IMR-90 (cell line): ENCODE data around the gene ELMO1. TPM values are rescaled to one million over a fixed set of nuclear protein-coding genes. Genes with fewer than 3 reads are reported as not detected.

ENCODE experiments used
- ATAC-seq: fragments of 200-7000 bp; cut with Tn5 transposase; 2 replicates; pipeline ENCODE4 v1.9.1; 2020; ENCODE audit warnings: low read depth, mild to moderate bottlenecking, moderate library complexity
- BruUV-seq: library from RNA; stranded (reverse); fragments of 400-500 nt; replicated peaks from 2 replicates; lab custom pipeline; 2021; lab: Mats Ljungman, UMichigan
- CTCF ChIA-PET: fragments of 300-600 bp; formaldehyde crosslinking; extraction: SDS; loops from one replicate; lab custom pipeline; 2021; ENCODE audit warnings: antibody characterized with exemption; lab: Yijun Ruan, JAX
- POLR2A ChIA-PET: fragments of 300-600 bp; sonication (Branson Sonifier 250); formaldehyde crosslinking; loops from one replicate; lab custom pipeline; 2022; ENCODE audit warnings: antibody characterized with exemption; ENCODE audit not compliant: unreplicated experiment; lab: Charles Lee
- DNase-seq: peaks from one replicate; pipeline ENCODE4 v3.0.0; 2013
- H2AFZ ChIP-seq: replicated peaks from 2 replicates; pipeline ENCODE3; 2013; ENCODE audit warnings: low read length, mild to moderate bottlenecking; ENCODE audit not compliant: poor library complexity
- H2AK5ac ChIP-seq: 2 replicates; pipeline ENCODE4 v1.6.1; 2013; ENCODE audit warnings: low read depth, low read length, inconsistent platforms
- H2AK9ac ChIP-seq: replicated peaks from 2 replicates; pipeline ENCODE3; 2013; ENCODE audit warnings: mild to moderate bottlenecking, low read depth, low read length, moderate library complexity; ENCODE audit not compliant: poor library complexity
- H2BK120ac ChIP-seq: 2 replicates; pipeline ENCODE4 v1.6.1; 2013; ENCODE audit warnings: low read depth, low read length, inconsistent platforms
- H2BK15ac ChIP-seq: 3 replicates; pipeline ENCODE4 v1.6.1; 2013; ENCODE audit warnings: low read depth, low read length, inconsistent platforms
- H2BK20ac ChIP-seq: 2 replicates; pipeline ENCODE4 v1.6.1; 2013; ENCODE audit warnings: low read depth, mild to moderate bottlenecking, inconsistent platforms, low read length, moderate library complexity
- H2BK5ac ChIP-seq: 2 replicates; pipeline ENCODE4 v1.6.1; 2013; ENCODE audit warnings: mild to moderate bottlenecking, low read depth, low read length, inconsistent platforms; ENCODE audit not compliant: poor library complexity, severe bottlenecking
- H3K14ac ChIP-seq: replicated peaks from 2 replicates; pipeline ENCODE4 v1.6.1; 2013; ENCODE audit warnings: low read depth, low read length, inconsistent platforms
- H3K18ac ChIP-seq: 2 replicates; pipeline ENCODE4 v1.6.1; 2013; ENCODE audit warnings: low read depth, low read length, control low read depth
- H3K23ac ChIP-seq: 2 replicates; pipeline ENCODE4 v1.6.1; 2013; ENCODE audit warnings: low read depth, low read length, inconsistent platforms
- H3K27ac ChIP-seq: 2 replicates; pipeline ENCODE4 v1.5.1; 2013; ENCODE audit warnings: mild to moderate bottlenecking, control low read depth, low read length; ENCODE audit not compliant: insufficient read depth
- H3K27me3 ChIP-seq: 2 replicates; pipeline ENCODE4 v1.6.1; 2013; ENCODE audit warnings: low read length; ENCODE audit not compliant: control insufficient read depth, insufficient read depth
- H3K36me3 ChIP-seq: 2 replicates; pipeline ENCODE4 v1.6.1; 2013; ENCODE audit warnings: low read length, mixed read lengths; ENCODE audit not compliant: control insufficient read depth, insufficient read depth
- H3K4ac ChIP-seq: 2 replicates; pipeline ENCODE4 v1.6.1; 2013; ENCODE audit warnings: low read depth, low read length, inconsistent platforms
- H3K4me1 ChIP-seq: 2 replicates; pipeline ENCODE4 v1.6.1; 2013; ENCODE audit warnings: low read length, mixed read lengths; ENCODE audit not compliant: control insufficient read depth, insufficient read depth
- H3K4me2 ChIP-seq: 2 replicates; pipeline ENCODE4 v1.6.1; 2013; ENCODE audit warnings: low read depth, mild to moderate bottlenecking, control low read depth, low read length, moderate library complexity
- H3K4me3 ChIP-seq: 2 replicates; pipeline ENCODE4 v1.5.1; 2013; ENCODE audit warnings: low read depth, mild to moderate bottlenecking, control low read depth, low read length, moderate library complexity; ENCODE audit not compliant: insufficient read depth
- H3K56ac ChIP-seq: 2 replicates; pipeline ENCODE4 v1.6.1; 2013; ENCODE audit warnings: low read length, inconsistent platforms; ENCODE audit not compliant: insufficient read depth; ENCODE audit errors: extremely low read depth
- H3K79me1 ChIP-seq, 2 experiments: 2 replicates each; pipeline ENCODE4 v1.6.1; 2013; ENCODE audit warnings: low read length in 2 of 2, inconsistent platforms in 1 of 2, low read depth in 1 of 2
- H3K9ac ChIP-seq: 2 replicates; pipeline ENCODE4 v1.6.1; 2013; ENCODE audit warnings: low read depth, low read length, control low read depth
- H3K9me1 ChIP-seq: 2 replicates; pipeline ENCODE4 v1.6.1; 2013; ENCODE audit warnings: low read length, inconsistent platforms; ENCODE audit not compliant: insufficient read depth
- H3K9me3 ChIP-seq: 2 replicates; pipeline ENCODE4 v1.6.1; 2013; ENCODE audit warnings: low read length; ENCODE audit not compliant: control insufficient read depth, insufficient read depth
- H4K20me1 ChIP-seq: 2 replicates; pipeline ENCODE4 v1.6.1; 2013; ENCODE audit warnings: low read length, inconsistent platforms; ENCODE audit not compliant: insufficient read depth
- H4K5ac ChIP-seq: 2 replicates; pipeline ENCODE4 v1.6.1; 2013; ENCODE audit warnings: mild to moderate bottlenecking, low read depth, low read length, control low read depth
- H4K8ac ChIP-seq, 2 experiments: 2 replicates each; pipeline ENCODE4 v1.6.1; 2013; ENCODE audit warnings: low read depth in 2 of 2, low read length in 2 of 2, control low read depth in 1 of 2, inconsistent platforms in 1 of 2
- H4K91ac ChIP-seq: 2 replicates; pipeline ENCODE4 v1.6.1; 2013; ENCODE audit warnings: low read depth, low read length, inconsistent platforms; ENCODE audit not compliant: insufficient read depth
- BHLHE40 ChIP-seq: fragments of 150-350 bp; IDR thresholded peaks from 2 replicates; pipeline ENCODE4 v1.6.1; 2016; ENCODE audit warnings: mild to moderate bottlenecking, low read depth, low read length
- CEBPB ChIP-seq: IDR thresholded peaks from 2 replicates; pipeline ENCODE4 v1.6.1; 2012; ENCODE audit warnings: low read depth, low read length, improper control_type of control experiment
- CHD1 ChIP-seq: IDR thresholded peaks from 2 replicates; pipeline ENCODE4 v1.6.1; 2012; ENCODE audit warnings: low read depth, low read length, improper control_type of control experiment
- ELK1 ChIP-seq: fragments of 150-350 bp; IDR thresholded peaks from 2 replicates; pipeline ENCODE4 v1.6.1; 2016; ENCODE audit warnings: low read depth, mild to moderate bottlenecking, low read length, moderate library complexity, borderline replicate concordance
- FOS ChIP-seq: fragments of 150-350 bp; IDR thresholded peaks from 2 replicates; pipeline ENCODE4 v1.6.1; 2016; ENCODE audit warnings: low read depth, low read length
- MAFK ChIP-seq: IDR thresholded peaks from 2 replicates; pipeline ENCODE4 v1.6.1; 2012; ENCODE audit warnings: low read depth, low read length, improper control_type of control experiment
- MAZ ChIP-seq: IDR thresholded peaks from 2 replicates; pipeline ENCODE4 v1.6.1; 2012; ENCODE audit warnings: low read depth, mild to moderate bottlenecking, low read length, improper control_type of control experiment, moderate library complexity, borderline replicate concordance
- MXI1 ChIP-seq: IDR thresholded peaks from 2 replicates; pipeline ENCODE4 v1.6.1; 2012; ENCODE audit warnings: low read depth, mild to moderate bottlenecking, low read length, moderate library complexity, borderline replicate concordance
- NFE2L2 ChIP-seq: fragments of 150-350 bp; IDR thresholded peaks from 2 replicates; pipeline ENCODE4 v1.6.1; 2016; ENCODE audit warnings: low read depth, mild to moderate bottlenecking, low read length
- POLR2A ChIP-seq: IDR thresholded peaks from 2 replicates; pipeline ENCODE4 v1.6.1; 2012; ENCODE audit warnings: mild to moderate bottlenecking, low read depth, low read length
- RAD21 ChIP-seq: IDR thresholded peaks from 2 replicates; pipeline ENCODE4 v1.6.1; 2012; ENCODE audit warnings: low read length, improper control_type of control experiment
- RCOR1 ChIP-seq: IDR thresholded peaks from 2 replicates; pipeline ENCODE4 v1.6.1; 2012; ENCODE audit warnings: mild to moderate bottlenecking, low read length, improper control_type of control experiment; ENCODE audit not compliant: insufficient replicate concordance
- RFX5 ChIP-seq: IDR thresholded peaks from 2 replicates; pipeline ENCODE4 v1.8.0; 2012; ENCODE audit warnings: low read depth, mild to moderate bottlenecking, low read length, moderate library complexity
- SMC3 ChIP-seq: fragments of 150-350 bp; IDR thresholded peaks from 2 replicates; pipeline ENCODE4 v1.6.1; 2016; ENCODE audit warnings: low read depth, mild to moderate bottlenecking, antibody characterized with exemption, low read length, moderate library complexity
- USF2 ChIP-seq: fragments of 150-350 bp; IDR thresholded peaks from 2 replicates; pipeline ENCODE4 v1.6.1; 2017; ENCODE audit warnings: mild to moderate bottlenecking, antibody characterized with exemption, low read length, low read depth
- WGBS, 2 experiments: methylation state at CpG; one replicate each; pipeline versions ENCODE4 v1.1.5 to v1.1.7; 2013; ENCODE audit warnings: missing lambda C conversion rate in 2 of 2; ENCODE audit not compliant: insufficient read length in 1 of 2; ENCODE audit errors: extremely low coverage in 2 of 2; 5-methylcytosine and 5-hydroxymethylcytosine counted together
- dilution Hi-C: fragments of 300-500 bp; cut with HindIII; formaldehyde crosslinking; loops from one replicate; pipeline ENCODE4 v1.14.3; 2018; ENCODE audit warnings: low sequenced_read_pairs; ENCODE audit not compliant: unreplicated experiment
- in situ Hi-C: fragments of 300-500 bp; cut with MboI; formaldehyde crosslinking; loops from 3 replicates; pipeline ENCODE4 v1.14.3; 2019; ENCODE audit warnings: low sequenced_read_pairs, inconsistent platforms, mixed read lengths
- intact Hi-C: fragments of 100-400 bp; cut with micrococcal nuclease; formaldehyde crosslinking; loops from 2 replicates; pipeline ENCODE4 v1.10.0; 2022
- polyA plus RNA-seq, 3 experiments: library from polyadenylated mRNA; depleted of rRNA; stranded (reverse); fragments of >200 nt; gene quantifications; 2 replicates each; pipeline ENCODE4 v1.2.3, GENCODE V29; 2012; ENCODE audit warnings: low replicate concordance in 1 of 3
- total RNA-seq: library from RNA; depleted of rRNA; stranded (reverse); fragments of >200 nt; gene quantifications from 2 replicates; pipeline ENCODE4 v1.2.3, GENCODE V29; 2012
- TF ChIP-seq, protein P1 (sequence below): conservative IDR thresholded peaks from 2 replicates; pipeline ENCODE4 v1.5.1; 2012; ENCODE audit warnings: mild to moderate bottlenecking, low read depth, low read length, improper control_type of control experiment

Gene ELMO1
- total and polyA plus RNA-seq, 2 of the 4 experiments (the other 2 are of a cell fraction): 0.03 TPM; not detected in 1

DNA sequence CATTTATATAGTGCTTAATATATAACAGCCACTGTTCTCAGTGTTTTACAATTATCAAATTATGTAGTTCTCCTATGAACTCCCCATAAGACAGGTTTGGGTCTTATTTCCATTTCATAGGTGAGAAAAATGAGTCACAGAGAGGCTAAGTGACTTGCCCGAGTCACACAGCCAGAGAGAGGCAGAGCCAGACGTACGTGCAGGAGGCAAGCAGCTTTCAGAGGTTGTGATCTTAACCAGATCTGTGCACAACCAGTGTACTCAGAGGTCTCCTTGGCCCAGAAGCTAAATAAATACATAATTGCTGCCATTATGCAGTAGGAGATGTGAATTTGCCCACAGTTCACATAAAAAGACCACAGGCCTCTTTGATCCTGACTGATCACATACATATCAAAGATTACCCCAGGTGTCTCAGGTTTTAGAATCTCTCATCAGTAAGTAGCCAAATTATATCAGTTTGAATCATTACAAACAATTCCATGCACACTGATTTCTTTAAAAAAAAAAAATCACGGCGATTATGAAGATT lies 419.7 kb downstream of the ELMO1 start:
- H3K36me3 ChIP-seq: no peaks in the 10 kb centered on the region
- H2BK120ac ChIP-seq: peak overlapping the region; percentile 8; the same call in 1 of the 2 replicates
- no peak overlapping the region for H3K18ac ChIP-seq
- 0 out of 2 replicates have a peak overlapping the region, but pooled peaks have one; percentile 50 for H3K4ac ChIP-seq
- in situ Hi-C loops: no loop called here
- H3K4me2 ChIP-seq: no peak overlapping the region
- no peak overlapping the region for H2BK15ac ChIP-seq
- peaks cover 4% of the 10 kb centered on the region; the same call in 1 of the 2 replicates for H3K9me1 ChIP-seq
- H3K9me3 ChIP-seq: no peaks in the 10 kb centered on the region
- no peak overlapping the region for H3K27ac ChIP-seq
- no peak overlapping the region; the same call in 1 of the 2 replicates for H4K91ac ChIP-seq
- no peak overlapping the region for H2AK9ac ChIP-seq
- no peak overlapping the region for H3K9ac ChIP-seq
- H2BK5ac ChIP-seq: no peak overlapping the region
- H2AFZ ChIP-seq: no peak overlapping the region
- no peak overlapping the region for H4K5ac ChIP-seq
- WGBS, 2 experiments: no CpG with 5 or more reads among the region's 5 CpGs
- H4K8ac ChIP-seq: no peak overlapping the region
- no peaks in the 10 kb centered on the region for H4K20me1 ChIP-seq
- BruUV-seq: no TSS peak
- no peak overlapping the region for H3K14ac ChIP-seq
- intact Hi-C loops: loop anchor here (5.0 kb wide), 2 partner anchors 62 to 168 kb away; no protein-coding TSS in a partner anchor
- no peak overlapping the region for H3K23ac ChIP-seq
- ChIA-PET CTCF (no interaction called here), POLR2A (no interaction called here)
- H2BK20ac ChIP-seq: no peak overlapping the region
- no peak for TF ChIP-seq BHLHE40
- TF ChIP-seq RFX5: no peak
- TF ChIP-seq NFE2L2: no peak
- TF ChIP-seq CEBPB: no peak
- no peak for TF ChIP-seq RAD21
- no peak for TF ChIP-seq USF2
- TF ChIP-seq SMC3: no peak
- TF ChIP-seq POLR2A: no peak
- TF ChIP-seq MAFK: no peak
- no peak for TF ChIP-seq CHD1
- TF ChIP-seq MAZ: no peak
- TF ChIP-seq RCOR1: no peak
- TF ChIP-seq, protein P1, sequence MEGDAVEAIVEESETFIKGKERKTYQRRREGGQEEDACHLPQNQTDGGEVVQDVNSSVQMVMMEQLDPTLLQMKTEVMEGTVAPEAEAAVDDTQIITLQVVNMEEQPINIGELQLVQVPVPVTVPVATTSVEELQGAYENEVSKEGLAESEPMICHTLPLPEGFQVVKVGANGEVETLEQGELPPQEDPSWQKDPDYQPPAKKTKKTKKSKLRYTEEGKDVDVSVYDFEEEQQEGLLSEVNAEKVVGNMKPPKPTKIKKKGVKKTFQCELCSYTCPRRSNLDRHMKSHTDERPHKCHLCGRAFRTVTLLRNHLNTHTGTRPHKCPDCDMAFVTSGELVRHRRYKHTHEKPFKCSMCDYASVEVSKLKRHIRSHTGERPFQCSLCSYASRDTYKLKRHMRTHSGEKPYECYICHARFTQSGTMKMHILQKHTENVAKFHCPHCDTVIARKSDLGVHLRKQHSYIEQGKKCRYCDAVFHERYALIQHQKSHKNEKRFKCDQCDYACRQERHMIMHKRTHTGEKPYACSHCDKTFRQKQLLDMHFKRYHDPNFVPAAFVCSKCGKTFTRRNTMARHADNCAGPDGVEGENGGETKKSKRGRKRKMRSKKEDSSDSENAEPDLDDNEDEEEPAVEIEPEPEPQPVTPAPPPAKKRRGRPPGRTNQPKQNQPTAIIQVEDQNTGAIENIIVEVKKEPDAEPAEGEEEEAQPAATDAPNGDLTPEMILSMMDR: no peak
- no peak for TF ChIP-seq ELK1
- TF ChIP-seq MXI1: no peak
- no peak for TF ChIP-seq FOS
- H3K79me1 ChIP-seq: no peaks in the 10 kb centered on the region
- H3K27me3 ChIP-seq: no peaks in the 10 kb centered on the region; the same call in 1 of the 2 replicates
- ATAC-seq (no peak), DNase-seq (no peak)
- peaks cover 13% of the 10 kb centered on the region for H3K4me1 ChIP-seq
- H2AK5ac ChIP-seq: no peak overlapping the region
- dilution Hi-C loops: no loop called here
- H3K4me3 ChIP-seq: no peak overlapping the region
- no peak overlapping the region for H3K56ac ChIP-seq
